OCI-M2 (cell line): ENCODE data around the gene TMEM117.
"Not testable (repeated sequence)": the region's sequence is repeated elsewhere in the genome, so short reads cannot be mapped to it uniquely, and the experiment has no call there.

Source experiments
- DNase-seq: peaks from one replicate; lab custom pipeline; 2025; ENCODE audit not compliant: unreplicated experiment; lab: John Stamatoyannopoulos, UW

TMEM117 gene

DNA sequence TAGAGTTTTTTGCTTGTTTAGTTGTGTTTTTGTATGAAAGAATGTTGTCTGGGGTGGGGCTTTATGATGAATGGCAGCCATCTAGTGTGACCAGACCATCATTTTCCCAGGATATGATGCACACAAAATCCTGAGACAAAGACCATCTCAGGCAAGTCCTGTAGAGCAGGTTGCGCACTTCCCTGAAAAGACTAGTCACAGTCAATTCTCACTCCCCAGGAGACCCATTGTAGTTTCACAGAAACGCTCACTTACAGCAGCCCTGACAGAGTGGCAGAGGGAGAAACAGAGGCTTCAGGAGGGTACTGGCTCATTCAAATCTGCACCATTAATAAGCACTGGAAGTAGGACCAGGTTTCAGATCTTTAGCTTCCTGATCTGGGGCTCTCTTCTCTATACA lies 183.2 kb downstream of the TMEM117 start:
- DNase-seq: no peak

DNA sequence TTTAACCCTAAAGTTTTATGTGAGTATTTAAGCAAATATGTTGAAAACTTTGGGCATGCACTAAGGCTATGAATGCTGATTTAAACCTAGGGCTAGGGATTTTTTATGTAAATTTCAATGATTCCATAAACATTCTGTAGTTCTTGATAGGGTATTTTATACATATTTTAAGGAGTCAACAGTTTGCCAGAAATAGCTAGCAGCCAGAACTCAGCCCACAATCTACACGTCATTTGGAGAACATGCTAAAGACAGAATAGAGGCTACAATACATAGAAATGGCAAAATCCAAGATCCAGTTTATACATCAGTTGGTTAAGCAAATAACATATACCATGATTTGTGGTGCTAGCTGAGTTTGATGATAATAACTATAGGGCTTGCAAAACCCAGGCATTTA lies 184.7 kb downstream of the TMEM117 start:
- DNase-seq: no peak

DNA sequence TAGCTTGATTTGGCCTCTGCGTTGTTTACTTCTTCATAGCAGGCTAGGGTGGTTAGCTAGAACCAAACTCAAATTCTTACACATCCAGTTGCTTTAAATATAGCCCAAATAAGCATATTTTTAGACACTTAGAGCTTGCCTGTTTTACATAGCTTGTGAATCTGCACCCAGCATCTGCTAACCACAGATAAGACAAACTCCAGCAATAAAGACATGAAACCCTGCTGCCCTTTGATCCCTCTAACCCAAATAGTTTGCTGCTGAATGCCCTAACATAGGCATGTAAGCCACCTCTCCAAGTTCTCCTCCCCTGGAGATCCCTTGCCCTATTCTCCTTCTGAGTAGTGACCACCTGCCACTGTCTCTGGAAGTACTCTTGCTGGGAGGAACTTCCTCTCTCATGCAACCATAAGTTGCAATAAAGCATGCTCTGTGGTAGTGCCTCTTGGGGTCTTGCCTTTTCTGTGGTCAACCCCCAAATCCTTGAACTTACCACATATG lies 185.6 kb downstream of the TMEM117 start:
- no peak for DNase-seq

DNA sequence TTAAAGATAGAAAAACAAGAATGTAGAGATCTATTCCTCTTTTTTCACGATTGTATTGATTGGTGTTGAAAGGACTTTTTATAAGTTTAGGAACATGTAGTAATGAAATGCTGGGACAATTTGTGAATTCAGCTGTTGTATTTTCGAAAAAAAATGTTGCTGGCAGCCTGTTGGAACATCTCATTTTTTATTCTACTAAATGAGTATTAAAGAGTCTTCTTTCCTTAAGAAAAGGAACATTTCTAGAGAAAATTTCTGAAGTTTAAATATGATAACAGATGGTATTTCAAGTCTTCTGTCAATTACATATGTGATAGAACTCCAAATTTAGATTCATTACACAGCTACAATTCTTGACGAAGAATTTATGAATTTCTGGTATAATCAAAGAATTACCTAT lies 189.6 kb downstream of the TMEM117 start:
- DNase-seq: no peak

DNA sequence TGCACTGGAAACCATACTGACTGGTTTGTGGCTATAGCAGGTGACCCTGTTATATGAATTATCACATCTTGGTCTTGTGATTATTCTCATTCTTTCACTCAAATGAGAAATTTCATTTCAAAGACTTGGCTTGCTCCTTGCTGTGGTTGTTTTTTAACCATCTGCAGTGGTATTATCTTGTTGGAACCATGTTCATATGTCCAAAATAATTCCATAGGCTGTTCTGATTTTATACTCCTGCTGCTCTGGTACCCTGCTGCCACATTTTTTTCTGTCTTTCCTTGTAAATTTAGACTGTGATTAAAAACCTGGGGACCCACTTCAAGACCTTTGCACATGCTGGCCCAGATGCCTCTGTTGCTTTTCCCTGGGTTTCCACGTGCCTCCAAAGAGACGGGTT lies 190.2 kb downstream of the TMEM117 start:
- DNase-seq: no peak

DNA sequence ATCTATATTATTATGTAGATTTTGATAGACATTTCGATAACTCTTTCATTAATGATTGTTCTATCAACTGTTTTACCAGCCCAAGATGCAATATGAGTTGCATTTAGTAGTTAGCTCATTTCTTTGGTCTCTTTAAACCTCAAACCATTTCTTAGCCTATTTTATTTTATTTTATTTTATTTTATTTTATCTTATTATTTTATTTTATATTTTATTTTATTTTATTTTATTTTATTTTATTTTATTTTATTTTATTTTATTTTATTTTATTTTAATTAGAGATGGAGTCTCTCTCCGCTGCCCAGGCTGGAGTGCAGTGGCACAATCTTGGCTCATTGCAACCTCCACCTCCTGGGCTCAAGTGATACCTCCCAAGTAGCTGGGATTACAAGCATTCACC lies 191.0 kb downstream of the TMEM117 start:
- DNase-seq: not testable (repeated sequence)

DNA sequence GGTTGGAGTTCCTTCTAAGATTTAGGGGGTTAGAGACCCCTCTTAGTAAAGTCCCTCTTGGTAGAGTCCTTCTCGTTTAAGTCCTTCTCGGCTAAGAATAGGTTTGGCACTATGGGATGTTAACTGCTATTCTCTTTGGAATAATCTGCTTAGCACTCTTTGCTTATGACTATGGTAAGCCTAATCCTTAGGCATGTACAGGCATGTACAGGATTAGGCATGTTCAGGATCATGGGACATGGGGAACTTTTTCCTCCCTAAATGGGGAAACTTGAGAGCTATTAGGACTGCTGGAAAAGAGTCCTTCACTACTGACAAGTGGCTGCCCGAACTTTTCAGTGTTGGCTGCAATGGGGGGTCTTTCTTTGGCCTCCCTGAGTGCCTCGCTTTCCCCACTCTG lies 193.3 kb downstream of the TMEM117 start:
- no peak for DNase-seq

DNA sequence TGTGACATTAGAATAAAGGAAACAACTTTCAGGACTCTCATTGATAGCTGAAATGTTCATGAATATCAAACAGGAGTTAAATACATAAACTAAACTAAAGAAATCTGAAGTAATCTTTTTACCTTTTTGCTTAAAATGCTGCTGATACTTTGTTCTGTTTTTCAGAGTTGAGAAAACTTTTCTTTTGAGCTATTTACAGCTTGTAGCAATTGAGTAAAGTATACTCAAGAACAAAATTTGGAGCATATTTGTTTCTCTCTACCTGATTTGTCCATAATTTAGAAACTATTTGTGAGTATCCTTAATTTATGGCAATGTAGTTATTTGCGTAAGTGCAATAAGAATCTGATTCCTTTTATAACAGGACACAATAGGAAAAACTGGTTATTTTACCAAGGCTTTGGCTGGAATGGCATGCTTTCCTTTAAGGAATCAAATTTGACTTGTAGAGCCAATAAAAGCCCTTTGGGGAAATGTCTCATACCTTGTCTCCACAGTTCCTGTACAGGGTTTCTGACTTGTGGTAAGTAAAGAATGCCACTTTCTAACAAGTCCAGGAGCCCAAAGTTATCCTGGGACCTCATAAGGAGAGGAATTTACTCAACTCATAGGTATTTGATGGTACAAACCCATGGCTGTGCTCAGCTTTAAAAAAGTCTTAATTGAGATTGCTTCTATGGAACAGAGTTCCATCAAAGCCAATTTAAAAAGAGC lies 195.7 kb downstream of the TMEM117 start:
- DNase-seq: no peak

DNA sequence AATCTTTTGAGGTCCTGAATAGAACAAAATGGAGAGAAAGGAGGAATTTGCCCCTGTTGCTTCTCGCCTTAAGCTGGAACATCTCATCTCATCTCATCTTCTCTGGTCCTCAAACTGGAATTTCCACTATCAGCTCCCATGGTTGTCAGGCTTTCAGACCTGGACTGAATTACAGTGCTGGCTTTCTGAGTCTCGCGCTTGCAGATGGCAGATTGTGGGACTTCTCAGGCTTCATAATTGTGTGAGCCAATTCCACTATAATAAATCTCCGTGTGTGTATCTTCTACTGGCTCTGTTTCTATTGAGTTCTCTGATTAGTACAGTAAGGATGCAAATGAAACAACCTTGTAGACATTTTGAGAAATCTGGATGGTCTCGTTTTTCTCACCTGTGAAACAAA lies 199.0 kb downstream of the TMEM117 start:
- no peak for DNase-seq

DNA sequence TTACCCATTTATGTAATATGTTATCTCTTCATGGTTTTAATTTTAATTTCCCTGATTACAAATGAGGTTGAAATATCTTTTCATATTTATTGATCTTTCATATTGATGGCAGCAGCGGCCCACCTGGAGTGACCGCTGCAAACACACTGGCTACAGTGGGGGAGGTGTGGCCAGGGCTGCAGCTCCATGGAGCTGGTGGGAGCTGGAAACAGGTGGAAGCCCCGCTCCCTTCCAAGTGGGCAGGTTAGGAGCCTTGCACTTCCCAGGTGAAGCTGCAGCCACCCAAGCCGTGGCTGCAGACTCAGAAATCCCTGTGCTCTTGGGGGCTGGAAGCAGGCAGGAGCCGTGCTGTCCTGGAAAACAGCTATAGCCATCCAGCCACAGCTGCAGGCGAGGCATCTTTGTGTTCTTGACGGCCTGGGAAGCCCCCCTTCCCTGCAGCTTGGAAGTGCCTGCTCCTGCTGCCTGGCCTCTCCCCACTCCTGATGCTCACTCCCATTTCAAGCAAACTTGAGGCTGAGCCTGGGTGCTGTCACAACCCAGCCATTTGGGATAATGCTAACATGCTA lies 201.1 kb downstream of the TMEM117 start:
- DNase-seq: no peak

DNA sequence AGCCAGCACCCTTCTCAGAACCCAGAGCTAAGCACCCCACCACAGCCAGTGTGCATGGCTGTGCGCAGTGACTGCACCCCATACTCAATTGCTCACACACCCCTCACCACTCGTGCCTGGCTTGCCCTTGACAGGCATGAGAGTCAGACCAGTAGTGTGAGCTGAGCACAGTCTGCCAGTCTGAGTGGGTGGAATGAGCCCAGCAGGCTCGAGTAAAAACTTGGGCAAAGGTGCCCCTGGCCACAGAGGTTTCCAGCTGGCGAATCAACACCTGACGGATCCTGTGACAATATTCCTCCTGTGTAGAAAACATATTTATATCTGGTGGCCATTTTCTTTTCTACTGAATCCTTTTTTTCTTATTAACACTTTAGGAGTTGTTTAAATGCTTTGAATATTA lies 202.5 kb downstream of the TMEM117 start:
- DNase-seq: no peak

DNA sequence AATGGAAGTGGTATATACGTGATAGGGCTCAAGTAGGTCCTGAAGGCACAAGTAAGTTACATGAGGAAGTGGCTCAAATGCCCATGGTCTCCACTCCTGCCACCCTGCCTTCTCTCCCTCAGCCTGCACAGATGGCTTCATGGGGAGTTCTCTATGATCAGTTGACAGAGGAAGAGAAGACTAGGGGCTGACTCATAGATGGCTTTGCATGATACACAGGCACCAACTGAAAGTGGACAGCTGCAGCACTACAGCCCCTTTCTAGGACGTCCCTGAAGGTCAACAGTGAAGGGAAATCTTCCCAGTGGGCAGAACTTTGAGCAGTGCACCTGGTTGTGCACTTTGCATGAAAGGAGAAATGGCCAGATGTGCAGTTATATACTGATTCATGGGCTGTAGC lies 208.6 kb downstream of the TMEM117 start:
- DNase-seq: not testable (repeated sequence)

DNA sequence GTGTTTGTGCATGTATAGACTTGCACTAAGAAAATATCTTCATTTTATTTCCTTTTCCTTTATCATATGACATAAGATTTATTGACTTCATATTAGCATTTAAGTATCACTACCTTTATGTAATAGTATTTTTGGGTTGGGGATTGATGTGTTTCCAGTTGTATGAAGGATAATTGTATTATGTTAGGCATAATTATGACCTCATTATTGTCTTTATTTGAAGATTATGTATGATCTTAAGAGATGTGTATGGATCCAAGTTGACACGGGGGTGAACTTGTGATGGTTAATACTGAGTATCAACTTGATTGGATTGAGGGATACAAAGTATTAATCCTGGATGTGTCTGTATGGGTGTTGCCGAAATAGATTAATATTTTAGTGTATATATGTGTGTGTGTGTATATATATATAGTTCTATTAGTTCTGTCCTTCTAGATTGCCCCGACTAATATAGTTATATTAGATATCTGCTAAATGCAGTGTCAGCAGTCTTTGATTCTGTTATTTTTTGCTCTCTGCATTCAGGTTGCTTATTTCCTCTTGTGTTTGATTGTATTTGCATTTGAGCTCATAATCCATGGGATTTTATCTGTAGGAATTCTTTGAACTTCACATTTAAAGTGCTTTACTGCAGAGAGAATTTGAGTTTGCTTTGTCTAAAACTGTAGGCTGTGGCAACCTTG lies 211.0 kb downstream of the TMEM117 start:
- no peak for DNase-seq

DNA sequence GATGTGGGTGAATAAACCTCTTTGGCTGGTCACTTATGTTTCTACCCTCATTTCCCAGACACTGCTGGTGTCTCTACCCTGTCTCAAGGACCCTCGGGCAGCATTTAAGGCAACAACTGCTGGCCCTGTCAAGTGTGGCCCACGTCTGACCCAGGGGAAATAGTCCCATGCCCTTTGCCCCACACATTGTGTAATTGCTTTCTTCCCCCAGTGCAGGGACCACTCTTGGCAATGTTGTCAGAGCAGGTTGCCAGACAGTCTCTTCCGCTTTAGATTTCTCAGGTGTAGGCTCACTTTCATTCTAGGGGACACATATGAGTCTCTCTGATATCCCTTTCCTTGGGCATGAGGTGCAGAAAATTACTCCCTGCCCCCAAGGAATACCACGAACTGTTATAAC lies 216.7 kb downstream of the TMEM117 start:
- no peak for DNase-seq

DNA sequence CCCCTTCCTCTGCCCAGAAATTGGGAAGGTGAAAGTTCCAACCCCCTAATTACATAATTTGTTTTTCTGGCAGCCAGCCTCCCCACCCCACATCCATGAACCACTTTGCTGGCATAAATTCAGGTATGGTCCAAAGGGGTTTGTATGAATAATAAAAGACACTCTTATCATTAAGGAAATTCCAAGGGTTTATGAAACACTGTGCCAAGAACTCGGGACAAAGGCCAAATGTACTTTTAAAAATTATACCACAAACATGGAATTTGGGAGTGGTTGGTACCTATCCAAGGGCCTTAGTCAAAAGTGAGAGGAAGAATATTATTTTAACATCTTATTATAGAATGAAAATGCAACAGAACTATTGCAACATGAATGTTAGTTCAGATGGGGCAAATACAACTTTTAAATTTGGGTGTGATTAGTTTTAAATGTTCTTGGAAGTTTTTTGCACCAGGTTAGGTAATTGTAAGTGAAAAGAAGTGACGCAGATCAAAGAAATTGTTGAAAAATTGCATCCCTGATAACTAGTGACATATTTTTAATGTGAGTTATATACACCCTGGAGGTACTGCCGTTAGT lies 217.8 kb downstream of the TMEM117 start:
- no peak for DNase-seq

DNA sequence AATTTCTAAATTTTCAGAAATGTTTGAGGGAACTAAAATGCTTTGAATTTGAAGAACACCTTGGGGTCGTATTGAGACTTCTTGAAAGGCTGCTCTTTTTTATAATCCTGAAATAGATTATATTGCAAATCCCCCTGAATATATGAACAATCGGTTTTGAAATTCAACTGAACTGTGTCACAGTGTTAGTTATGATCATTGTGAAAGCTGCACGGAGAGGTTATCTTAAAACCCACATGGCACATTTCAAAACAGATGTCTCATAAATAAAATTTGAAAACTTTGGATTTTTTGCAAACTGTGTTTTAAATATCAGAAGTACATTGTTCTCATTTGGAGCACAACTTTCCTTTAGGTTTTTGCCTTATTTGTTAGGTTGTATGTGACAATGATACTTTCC lies 218.4 kb downstream of the TMEM117 start:
- no peak for DNase-seq

DNA sequence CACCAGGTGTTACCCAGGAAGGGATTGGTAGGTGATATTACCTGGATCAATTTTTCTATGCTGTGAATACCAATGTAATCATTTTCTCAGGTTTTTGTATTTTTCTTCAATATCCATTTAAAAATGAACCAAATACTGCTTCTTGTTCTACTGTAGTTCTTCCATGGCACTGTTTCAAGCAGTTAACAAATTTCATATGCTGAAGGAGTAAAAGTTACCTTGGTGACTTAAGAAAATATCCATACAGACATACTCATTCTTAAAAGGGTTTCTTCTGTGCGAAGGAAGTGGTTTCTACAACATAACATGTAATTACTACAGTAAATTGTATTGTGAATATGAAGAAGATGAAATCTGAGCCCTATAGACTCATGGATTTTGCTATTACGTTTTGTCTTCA lies 222.5 kb downstream of the TMEM117 start:
- no peak for DNase-seq

DNA sequence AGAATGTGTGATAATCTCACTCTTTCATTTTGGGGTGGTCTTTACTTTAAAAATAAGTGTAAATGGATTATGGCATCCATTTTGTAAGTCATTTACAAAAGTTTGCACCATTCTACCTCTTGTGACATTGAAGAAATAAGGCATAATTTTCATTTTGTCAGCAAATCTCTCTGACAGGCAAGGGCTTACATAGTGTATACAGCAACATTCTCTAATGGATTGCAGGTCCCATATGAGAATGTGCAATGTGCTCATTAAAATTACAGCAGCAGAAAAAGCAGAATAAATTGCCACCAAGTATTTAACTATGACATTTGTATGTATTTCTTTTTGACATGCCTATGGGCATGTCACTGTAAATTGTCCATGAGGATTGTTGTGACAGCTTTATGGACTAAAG lies 223.6 kb downstream of the TMEM117 start:
- DNase-seq: no peak

DNA sequence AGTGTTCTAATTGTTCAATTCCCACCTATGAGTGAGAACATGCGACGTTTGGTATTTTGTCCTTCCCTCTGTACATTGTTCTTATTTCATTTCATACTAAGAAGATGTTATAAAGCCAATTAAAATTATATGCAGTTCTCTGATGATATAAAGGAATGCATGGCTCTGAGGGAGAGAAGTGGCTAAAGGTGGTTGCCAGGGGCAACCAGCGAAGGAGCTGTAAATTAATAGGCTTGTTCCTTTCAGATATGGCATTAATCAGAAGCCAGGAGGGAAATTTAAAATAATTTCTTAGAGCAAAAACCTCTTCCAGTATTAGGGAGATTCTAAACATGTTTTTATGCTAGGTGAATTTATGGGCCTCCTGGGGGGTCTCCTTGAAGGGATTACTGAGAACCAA lies 227.8 kb downstream of the TMEM117 start:
- no peak for DNase-seq

DNA sequence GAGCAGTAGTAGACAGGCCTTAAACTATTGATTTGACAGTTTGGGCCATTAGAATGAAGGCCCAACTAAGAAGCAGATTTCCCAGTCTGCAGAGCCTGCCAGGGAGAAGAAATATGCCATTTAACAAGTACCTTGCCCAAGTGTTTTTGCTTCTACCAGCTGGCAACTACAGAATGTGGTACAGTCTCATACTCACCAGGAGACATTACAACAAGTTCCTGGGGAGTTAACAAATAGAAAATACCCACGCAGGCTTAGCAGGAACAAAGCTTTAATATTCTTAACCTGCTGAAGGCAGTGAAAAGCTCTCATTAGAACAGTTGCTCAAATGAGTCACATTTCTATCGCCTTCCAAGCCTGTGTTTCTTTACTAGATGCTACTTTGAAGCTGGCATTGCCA lies 241.0 kb downstream of the TMEM117 start:
- DNase-seq: no peak

DNA sequence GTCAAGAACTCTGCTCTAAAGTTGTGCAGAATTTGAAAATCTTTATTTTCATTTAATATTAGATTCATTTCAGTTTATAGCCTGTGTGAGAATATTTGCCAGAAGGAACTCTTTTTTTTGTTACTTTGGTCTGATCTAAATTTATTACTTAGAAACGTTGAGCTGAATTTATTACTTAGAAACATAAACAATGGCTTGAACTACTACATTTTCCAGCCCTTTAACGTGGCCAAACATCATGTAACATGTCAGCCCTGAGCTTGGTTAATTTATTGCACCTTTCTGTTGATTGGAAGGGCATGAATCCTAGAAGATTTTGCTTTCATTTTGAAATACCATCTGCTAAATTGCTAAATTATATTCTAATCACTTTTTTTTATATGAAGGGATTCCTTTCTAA lies 241.4 kb downstream of the TMEM117 start:
- no peak for DNase-seq

DNA sequence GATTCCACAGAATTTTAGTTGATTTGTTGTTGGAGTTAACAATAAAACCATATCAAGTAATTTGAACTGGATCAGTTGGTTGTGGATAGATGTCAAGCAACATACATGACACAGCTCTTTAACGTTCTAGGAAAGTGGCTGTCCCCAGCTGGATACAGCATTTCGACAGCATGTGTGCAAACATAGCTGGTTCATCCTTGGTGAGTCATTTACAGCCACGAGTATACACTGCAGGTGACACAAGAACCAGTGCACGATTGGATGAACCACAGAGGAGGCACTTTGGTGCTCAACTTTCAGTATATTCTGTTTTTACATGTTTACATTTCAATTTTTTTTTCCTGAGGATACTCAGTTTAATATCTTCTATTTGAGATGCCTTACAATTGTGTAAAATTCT lies 242.4 kb downstream of the TMEM117 start:
- DNase-seq: no peak
